B cell (primary cell): ENCODE measurements around the gene PDZK1.

Experiments used
- CTCF ChIP-seq: fragments of 200-600 bp; IDR thresholded peaks from one replicate; pipeline ENCODE4 v1.8.0; 2022; ENCODE audit warnings: antibody characterized with exemption, mild to moderate bottlenecking
- EZH2 ChIP-seq: IDR thresholded peaks from 2 replicates; pipeline ENCODE4 v1.6.1; 2012; ENCODE audit warnings: borderline replicate concordance, low read depth, mild to moderate bottlenecking, moderate library complexity, low read length; ENCODE audit not compliant: insufficient read depth, poor library complexity, severe bottlenecking

GRCh38 chr1:145702826-145703225, 4.3 kb downstream of the PDZK1 start:
- TF ChIP-seq CTCF (no peak), EZH2 (no peak)
